SK-N-MC (cell line): ENCODE results near the gene KIAA1755.

Experiments used
- DNase-seq: peaks from one replicate; pipeline ENCODE4 v3.0.0-alpha.2; 2011; ENCODE audit warnings: low read depth, low spot score
- H3K27ac ChIP-seq: fragments of 200-600 bp; sonication (generic); 2 replicates; pipeline ENCODE4 v1.5.1; 2016; ENCODE audit warnings: mixed run types
- H3K36me3 ChIP-seq: fragments of 200-600 bp; sonication (generic); 2 replicates; pipeline ENCODE4 v1.6.1; 2017; ENCODE audit warnings: antibody characterized with exemption, low read length, mixed read lengths; ENCODE audit not compliant: insufficient read depth
- H3K4me3 ChIP-seq: fragments of 200-600 bp; sonication (generic); 2 replicates; pipeline ENCODE4 v1.5.1; 2016
- H3K9ac ChIP-seq: fragments of 200-600 bp; sonication (generic); 2 replicates; pipeline ENCODE4 v1.8.0; 2017; ENCODE audit warnings: mixed run types, mixed read lengths; ENCODE audit not compliant: insufficient read length
- H3K9me3 ChIP-seq: fragments of 200-600 bp; sonication (generic); 2 replicates; pipeline ENCODE4 v1.6.1; 2017; ENCODE audit warnings: low read depth, mild to moderate bottlenecking, antibody characterized with exemption, low read length, moderate library complexity, mixed read lengths
- EZH2 ChIP-seq: fragments of 200-600 bp; sonication (generic); IDR thresholded peaks from one replicate; pipeline ENCODE4 v1.6.1; 2017; ENCODE audit warnings: antibody characterized with exemption
- FOXP2 ChIP-seq: optimal IDR thresholded peaks from 2 replicates; pipeline ENCODE3; 2011; ENCODE audit warnings: mild to moderate bottlenecking, moderate library complexity; ENCODE audit not compliant: insufficient read depth; ENCODE audit errors: extremely low read length, control extremely low read depth
- POLR2AphosphoS5 ChIP-seq: IDR thresholded peaks from 2 replicates; pipeline ENCODE4 v1.6.1; 2012; ENCODE audit warnings: mild to moderate bottlenecking, low read depth, low read length, borderline replicate concordance

KIAA1755 gene

DNA sequence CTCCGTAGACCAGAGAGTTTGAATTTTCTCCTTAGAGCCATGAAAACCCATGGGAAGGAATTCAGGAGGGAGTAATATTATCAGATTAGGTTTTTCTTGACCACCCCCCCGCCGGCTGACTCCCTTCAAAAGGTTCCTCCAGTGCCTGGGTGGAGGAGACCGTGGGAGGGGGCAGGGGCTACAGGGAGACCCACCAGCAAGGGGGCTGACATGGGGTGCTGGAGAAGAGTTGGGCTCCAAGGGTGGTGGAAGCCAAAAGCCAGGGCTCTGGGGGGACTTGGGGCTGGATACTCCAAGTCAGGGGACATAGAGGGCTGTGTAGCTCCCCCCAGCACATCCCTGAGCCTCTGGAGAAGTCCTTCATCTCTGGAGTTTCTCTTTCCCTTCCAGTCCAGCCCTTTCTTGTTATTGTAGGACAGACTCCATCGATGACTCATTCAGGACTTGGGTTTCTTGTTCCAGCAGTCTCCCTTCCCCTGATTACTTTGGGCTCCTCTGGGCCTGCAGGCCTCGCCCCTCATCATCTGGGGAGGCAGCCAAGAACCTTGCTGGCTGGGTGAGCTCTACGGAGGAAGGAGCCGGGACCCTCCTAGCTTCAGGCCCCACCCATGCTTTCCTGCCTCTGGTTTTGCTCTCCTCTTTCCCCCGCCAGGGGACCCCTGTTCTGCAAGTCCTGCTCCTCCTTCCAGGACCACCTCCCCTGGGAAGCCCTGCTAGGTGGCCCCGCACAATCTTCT lies 10.5 kb upstream of the KIAA1755 start:
- no peak overlapping the region for H3K9ac ChIP-seq
- no peak overlapping the region for H3K4me3 ChIP-seq
- no peaks in the 10 kb centered on the region for H3K36me3 ChIP-seq
- no peaks in the 10 kb centered on the region for H3K9me3 ChIP-seq
- H3K27ac ChIP-seq: no peak overlapping the region
- DNase-seq: no peak
- no peak for TF ChIP-seq FOXP2
- no peak for TF ChIP-seq EZH2
- no peak for TF ChIP-seq POLR2AphosphoS5

DNA sequence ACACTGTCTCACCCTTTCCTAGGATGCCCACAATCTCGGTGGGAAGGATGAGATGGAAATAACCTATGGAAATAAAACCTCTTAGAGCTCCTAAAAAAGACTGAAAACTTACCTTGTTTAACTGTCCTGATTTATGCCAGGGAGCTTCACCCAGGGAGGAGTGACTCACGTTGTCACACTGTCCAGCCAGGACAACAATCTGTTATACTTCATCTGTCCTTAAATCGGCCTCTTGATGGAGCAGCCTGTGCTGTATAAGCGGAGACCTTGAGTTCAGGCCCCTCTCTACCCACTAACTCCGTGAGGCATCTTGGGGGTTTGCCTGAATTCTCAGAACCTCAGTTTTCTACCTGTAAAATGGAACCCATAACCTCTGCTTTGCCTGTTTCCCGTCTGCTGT lies 9.2 kb upstream of the KIAA1755 start:
- TF ChIP-seq EZH2 (no peak), POLR2AphosphoS5 (no peak), FOXP2 (no peak)
- H3K27ac ChIP-seq: no peak overlapping the region
- no peaks in the 10 kb centered on the region for H3K9me3 ChIP-seq
- H3K36me3 ChIP-seq: no peaks in the 10 kb centered on the region
- H3K4me3 ChIP-seq: no peak overlapping the region
- DNase-seq: no peak
- no peak overlapping the region for H3K9ac ChIP-seq

DNA sequence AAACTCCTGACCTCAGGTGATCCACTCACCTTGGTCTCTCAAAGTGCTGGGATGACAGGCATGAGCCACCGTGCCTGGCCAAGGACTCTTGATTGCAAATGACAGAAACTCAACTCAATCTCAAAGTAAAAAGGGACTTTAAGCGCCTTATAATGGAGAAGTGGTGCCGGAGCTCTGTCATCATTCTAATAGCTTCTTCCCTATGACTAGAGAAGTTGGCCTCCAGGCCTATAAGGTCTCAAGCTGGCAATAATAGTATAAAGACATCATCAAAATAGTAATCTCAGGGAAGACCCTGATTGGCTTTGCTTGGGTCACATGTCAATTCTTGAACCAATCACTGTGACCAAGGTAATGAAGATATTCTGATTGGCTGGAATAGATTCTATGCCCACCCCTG lies 8.5 kb upstream of the KIAA1755 start:
- Histone ChIP-seq H3K4me3 (no peak overlapping the region), H3K9ac (no peak overlapping the region), H3K9me3 (no peaks in the 10 kb centered on the region), H3K36me3 (no peaks in the 10 kb centered on the region), H3K27ac (no peak overlapping the region)
- DNase-seq: no peak
- no peak for TF ChIP-seq POLR2AphosphoS5
- TF ChIP-seq FOXP2: no peak
- TF ChIP-seq EZH2: no peak

DNA sequence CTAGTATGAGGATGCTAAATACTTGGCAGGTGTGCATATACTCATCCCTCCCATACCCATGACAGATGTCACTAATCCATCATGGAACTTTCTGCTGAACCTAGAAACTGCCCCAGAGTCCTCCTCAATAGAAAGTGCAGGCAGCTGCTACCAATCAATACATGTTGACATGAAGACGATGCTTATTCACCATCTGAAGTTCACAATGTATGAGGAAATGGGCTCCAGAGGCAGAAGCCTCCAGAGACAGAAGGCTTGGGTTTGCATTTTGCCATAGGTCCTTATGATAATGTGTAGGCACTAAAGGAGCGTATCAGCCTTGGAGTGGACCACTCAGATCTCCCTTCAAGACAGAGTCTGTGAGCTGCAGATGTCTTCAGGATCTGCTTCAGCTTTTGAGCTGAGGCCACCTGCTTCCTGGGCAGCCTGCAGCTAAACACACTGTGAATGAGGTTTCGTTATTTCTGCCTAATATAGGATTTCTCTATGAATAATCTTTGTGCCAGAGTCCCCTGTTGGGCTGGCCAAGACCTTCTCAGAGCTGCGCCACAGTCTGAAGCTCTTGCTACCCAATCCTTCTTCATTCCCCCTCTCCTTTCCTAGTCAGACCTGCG lies 7.5 kb upstream of the KIAA1755 start:
- DNase-seq: no peak
- H3K9me3 ChIP-seq: no peaks in the 10 kb centered on the region
- TF ChIP-seq EZH2: no peak
- TF ChIP-seq POLR2AphosphoS5: no peak
- TF ChIP-seq FOXP2: no peak
- H3K36me3 ChIP-seq: no peaks in the 10 kb centered on the region
- no peak overlapping the region for H3K9ac ChIP-seq
- no peak overlapping the region for H3K27ac ChIP-seq
- no peak overlapping the region for H3K4me3 ChIP-seq

DNA sequence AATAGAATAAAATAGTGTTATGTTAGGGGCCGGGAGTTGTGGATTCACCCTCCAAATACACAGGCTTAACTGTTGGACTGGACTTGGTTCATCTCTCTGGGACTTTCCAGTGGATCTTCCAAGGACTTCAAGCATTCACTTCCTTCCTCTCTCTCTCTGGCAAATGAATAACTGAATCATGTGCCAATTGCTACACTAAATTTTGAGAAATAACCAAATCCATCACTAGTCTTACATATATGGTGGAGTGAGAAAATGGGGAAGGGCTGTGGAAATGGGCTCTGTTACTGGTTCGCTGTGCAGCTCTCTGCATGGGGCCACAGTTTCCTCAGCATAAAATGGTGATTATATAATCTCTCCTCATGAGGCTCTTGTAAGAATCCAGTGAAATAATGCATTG lies 6.8 kb upstream of the KIAA1755 start:
- H3K36me3 ChIP-seq: no peaks in the 10 kb centered on the region
- no peak for DNase-seq
- H3K9ac ChIP-seq: no peak overlapping the region
- no peak for TF ChIP-seq POLR2AphosphoS5
- no peak for TF ChIP-seq FOXP2
- TF ChIP-seq EZH2: no peak
- H3K27ac ChIP-seq: no peak overlapping the region
- no peak overlapping the region for H3K4me3 ChIP-seq
- H3K9me3 ChIP-seq: no peaks in the 10 kb centered on the region

DNA sequence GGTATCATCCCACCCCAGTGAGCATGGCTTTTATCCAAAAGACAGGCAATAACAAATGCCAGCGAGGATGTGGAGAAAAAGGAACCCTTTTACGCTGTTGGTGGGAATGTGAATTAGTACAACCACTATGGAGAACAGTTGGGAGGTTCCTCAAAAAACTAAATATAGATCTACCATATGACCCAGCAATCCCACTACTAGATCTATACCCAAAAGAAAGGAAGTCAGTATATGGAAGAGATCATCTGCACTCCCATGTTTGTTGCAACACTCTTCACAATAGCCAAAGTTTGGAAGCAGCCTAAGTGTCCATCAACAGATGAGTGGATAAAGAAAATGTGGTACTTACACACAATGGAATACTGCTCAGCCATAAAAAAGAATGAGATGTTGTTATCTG lies 5.9 kb upstream of the KIAA1755 start:
- Histone ChIP-seq H3K27ac (no peak overlapping the region), H3K9me3 (no peaks in the 10 kb centered on the region), H3K9ac (no peak overlapping the region), H3K36me3 (no peaks in the 10 kb centered on the region), H3K4me3 (no peak overlapping the region)
- no peak for DNase-seq
- TF ChIP-seq FOXP2: no peak
- TF ChIP-seq EZH2: no peak
- TF ChIP-seq POLR2AphosphoS5: no peak

DNA sequence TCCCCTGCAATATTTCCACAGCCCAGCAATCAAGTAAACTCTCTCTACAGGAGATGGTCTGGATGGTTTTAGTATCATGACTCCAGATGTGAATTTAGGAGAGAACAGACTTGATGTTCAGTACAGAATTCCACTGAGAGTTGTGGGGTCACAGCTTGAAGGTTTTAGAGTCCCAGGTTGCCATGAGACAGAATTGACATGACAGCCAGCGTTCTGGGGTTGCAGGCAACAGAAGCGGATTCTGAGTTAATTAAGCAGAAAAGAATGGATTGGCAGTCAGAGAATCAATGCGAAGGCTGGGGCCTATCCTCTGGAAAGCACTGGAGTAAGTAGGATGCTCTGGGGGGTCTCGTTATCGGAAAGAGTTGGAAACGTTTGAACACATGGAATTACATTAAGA lies 2.4 kb upstream of the KIAA1755 start:
- DNase-seq: no peak
- no peak overlapping the region for H3K27ac ChIP-seq
- no peak overlapping the region for H3K4me3 ChIP-seq
- H3K9me3 ChIP-seq: no peaks in the 10 kb centered on the region
- no peak overlapping the region for H3K9ac ChIP-seq
- TF ChIP-seq POLR2AphosphoS5 (no peak), EZH2 (no peak), FOXP2 (no peak)
- no peaks in the 10 kb centered on the region for H3K36me3 ChIP-seq

DNA sequence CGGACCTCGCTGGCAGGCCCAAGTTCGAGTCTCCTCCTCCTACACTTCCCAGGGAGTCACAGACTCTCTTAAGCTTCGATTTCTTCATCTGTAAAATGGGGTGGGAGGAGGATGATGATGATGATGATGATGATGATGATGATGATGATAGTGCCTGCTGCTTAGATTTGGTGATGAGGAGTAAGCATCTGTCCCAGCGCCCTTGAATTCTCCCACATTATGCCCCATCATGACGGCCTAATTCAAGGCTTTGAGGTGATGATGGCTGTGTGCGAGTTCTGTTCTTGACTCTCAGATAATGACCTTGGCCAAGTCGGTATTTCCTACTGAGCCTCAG lies 487 bp upstream of the KIAA1755 start:
- DNase-seq: no peak
- no peak overlapping the region for H3K27ac ChIP-seq
- no peaks in the 10 kb centered on the region for H3K9me3 ChIP-seq
- no peak for TF ChIP-seq EZH2
- no peak for TF ChIP-seq FOXP2
- no peak for TF ChIP-seq POLR2AphosphoS5
- no peaks in the 10 kb centered on the region for H3K36me3 ChIP-seq
- H3K9ac ChIP-seq: no peak overlapping the region
- H3K4me3 ChIP-seq: no peak overlapping the region

DNA sequence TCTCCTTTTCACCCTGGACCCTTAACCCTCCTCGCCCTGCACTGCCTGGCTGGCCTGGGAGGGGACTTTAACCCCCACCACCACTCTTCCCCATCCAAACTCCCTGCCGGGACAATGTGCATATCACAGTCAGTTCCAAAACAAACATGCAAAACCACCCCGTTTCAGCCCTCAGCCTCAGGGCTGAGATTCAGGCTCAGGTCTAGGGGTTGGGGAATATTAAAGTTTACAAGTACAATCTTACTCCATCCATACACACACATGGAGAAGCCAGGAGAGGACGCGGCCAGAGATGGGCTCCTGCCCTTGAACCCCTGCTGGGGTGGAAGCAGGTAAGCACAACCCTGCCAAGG lies 534 bp downstream of the KIAA1755 start:
- Histone ChIP-seq H3K4me3 (no peak overlapping the region), H3K9me3 (no peaks in the 10 kb centered on the region), H3K36me3 (no peaks in the 10 kb centered on the region), H3K9ac (no peak overlapping the region), H3K27ac (no peak overlapping the region)
- no peak for DNase-seq
- TF ChIP-seq POLR2AphosphoS5 (no peak), FOXP2 (no peak), EZH2 (no peak)
